Pancreas (tissue), 10 donors: ENCODE results near the gene NSG1. TPM values are rescaled to one million over a fixed set of nuclear protein-coding genes. Genes with fewer than 3 reads are reported as not detected.
A peak's percentile ranks its signal among the peaks of the same experiment; 100 is the strongest.

Experiments used
- ATAC-seq, 4 donors: fragments of 200-7000 bp; cut with Tn5 transposase; one replicate each; pipeline versions ENCODE4 v1.8.0 to v1.9.1; 2020; ENCODE audit warnings: mild to moderate bottlenecking in 4 of 4, moderate library complexity in 4 of 4
- DNase-seq, 6 donors: peaks; one replicate each; pipeline ENCODE4 v3.0.0-alpha.2; 2020
- FAIRE-seq: peaks from 2 replicates; lab custom pipeline; 2012; peaks lifted over from hg19 to GRCh38; lab: Jason Lieb, UNC
- H3K27ac ChIP-seq, 4 donors: fragments of 200-600 bp; sonication (generic); 1 replicate in 3 of 4; 2 replicates in 1 of 4; pipeline versions ENCODE4 v1.5.0 to v1.8.0; 2020
- H3K27me3 ChIP-seq, 4 donors: fragments of 200-600 bp; one replicate each; pipeline ENCODE4 v1.8.0; 2021
- H3K36me3 ChIP-seq, 3 donors: fragments of 200-600 bp; sonication (generic) in 1 of 3; one replicate each; pipeline versions ENCODE4 v1.5.0 to v1.8.0; 2020 to 2021
- H3K4me1 ChIP-seq, 3 donors: fragments of 200-600 bp; one replicate each; pipeline ENCODE4 v1.8.0; 2021
- H3K4me3 ChIP-seq, 4 donors: fragments of 200-600 bp; sonication (generic) in 2 of 4; one replicate each; pipeline versions ENCODE4 v1.5.0 to v1.8.0; 2020 to 2021
- H3K9me3 ChIP-seq, 4 donors: fragments of 200-600 bp; one replicate each; pipeline ENCODE4 v1.8.0; 2021
- CTCF ChIP-seq, 4 donors: fragments of 200-600 bp; sonication (generic) in 3 of 4; IDR thresholded peaks; one replicate each; pipeline versions ENCODE4 v1.5.0 to v1.8.0; 2021; ENCODE audit warnings: antibody characterized with exemption in 4 of 4
- WGBS, 2 donors: extraction: QIAGEN DNeasy Blood & Tissue Kit; methylation state at CpG; one replicate each; pipeline ENCODE4 v1.1.7; 2013; 5-methylcytosine and 5-hydroxymethylcytosine counted together
- intact Hi-C, 3 donors: fragments of 100-400 bp; cut with DNase I; formaldehyde crosslinking; loops; one replicate each; pipeline versions ENCODE4 v1.11.1 to v1.14.2; 2022
- polyA plus RNA-seq, 2 donors: library from polyadenylated mRNA; stranded (reverse); fragments of 200-250 nt; gene quantifications; one replicate each; pipeline ENCODE4 v1.2.3, GENCODE V29; 2013
- total RNA-seq, 6 donors: library from RNA; stranded (reverse); fragmentation: NEBNext Ultra II Directional in 4 of 6; extraction: Animal tissue kit (Norgen Biotek cat#: 25700) in 4 of 6; gene quantifications; one replicate each; pipeline versions ENCODE4 v1.2.1 to v1.2.4, GENCODE V29; 2021 to 2023
- donor health status: healthy with polysubstance abuse.
- donor health status: DM: no; HTN: no; CAD: no; lungs with moderate emphysema.
- donor health status: DM: no; HTN: no; CAD: no.
- donor health status: control.
- donor health status: control.
- donor health status: Bipolar disorder and iron deficiency.
- donor health status: DM: yes; HTN: yes; CAD: no.
- donor health status: DM: no; HTN: no; CAD: no.
- donor health status: DM: no; HTN: no; CAD: no.
- donor health status: DM: yes; HTN: yes; CAD: no.

Gene NSG1
- total and polyA plus RNA-seq, 8 donors: 0.28 to 10.1 (median 1.1) TPM

GRCh38 chr4:4411906-4412305, 25.0 kb downstream of the NSG1 start:
- Histone ChIP-seq H3K4me3 (no peak overlapping the region), H3K4me1 (no peaks in the 10 kb centered on the region), H3K27ac (no peak overlapping the region), H3K9me3 (no peaks in the 10 kb centered on the region), H3K36me3 (no peaks in the 10 kb centered on the region), H3K27me3 (no peaks in the 10 kb centered on the region)
- intact Hi-C loops: no loop called here
- TF ChIP-seq CTCF (IDR thresholded peaks at IDR 0.05): no peak
- 83 to 90% methylated on average over 15 of the region's 15 CpGs for WGBS, 2 donors
- FAIRE-seq (no peak), ATAC-seq (no peak), DNase-seq (peak in 2 of 6 donors; percentile 8 to 16)

DNA sequence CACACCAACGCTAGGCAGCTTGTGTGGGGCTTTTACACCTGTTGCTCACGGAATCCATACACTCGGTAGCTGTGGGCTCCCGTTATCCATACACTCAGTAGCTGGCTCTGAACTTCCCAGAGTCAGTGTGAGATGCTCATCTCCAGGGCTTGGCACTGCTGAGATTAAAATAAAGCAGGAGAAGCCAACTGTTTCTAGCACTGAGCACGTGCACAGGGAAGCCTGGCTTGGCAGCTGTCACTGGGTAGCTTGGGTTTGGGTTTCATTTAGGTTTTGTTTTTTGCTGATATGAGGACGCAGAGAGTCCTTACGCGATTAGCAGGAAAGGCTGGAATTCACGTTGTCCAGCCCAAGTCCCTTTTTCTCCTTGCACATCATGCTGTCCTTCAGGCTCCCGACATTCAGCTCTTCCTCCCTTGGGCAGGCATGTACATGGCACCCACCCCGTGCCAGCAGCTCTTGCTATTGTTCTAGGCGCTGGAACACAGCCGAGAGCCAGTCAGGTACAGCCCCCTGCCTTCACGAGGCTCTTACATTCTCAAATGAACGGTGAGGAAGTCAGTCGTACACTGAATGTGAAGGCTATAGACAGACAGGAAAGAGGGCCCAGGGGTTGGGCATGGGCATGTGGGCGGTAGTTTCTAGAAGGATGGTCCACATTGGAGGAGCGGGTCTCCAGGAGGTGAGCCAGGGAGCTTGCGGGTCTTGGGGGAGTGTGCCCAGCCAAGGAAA, 25.9 kb downstream of the NSG1 start:
- DNase-seq (peak in 2 of 6 donors; percentile 20 to 21), ATAC-seq (no peak), FAIRE-seq (no peak)
- Histone ChIP-seq H3K4me1 (no peaks in the 10 kb centered on the region), H3K9me3 (no peaks in the 10 kb centered on the region), H3K27me3 (no peaks in the 10 kb centered on the region), H3K27ac (no peak overlapping the region), H3K36me3 (no peaks in the 10 kb centered on the region), H3K4me3 (no peak overlapping the region)
- no peak for TF ChIP-seq CTCF (IDR thresholded peaks at IDR 0.05)
- WGBS, 2 donors: 80 to 81% methylated on average over 19 of the region's 19 CpGs
- intact Hi-C loops: no loop called here

DNA sequence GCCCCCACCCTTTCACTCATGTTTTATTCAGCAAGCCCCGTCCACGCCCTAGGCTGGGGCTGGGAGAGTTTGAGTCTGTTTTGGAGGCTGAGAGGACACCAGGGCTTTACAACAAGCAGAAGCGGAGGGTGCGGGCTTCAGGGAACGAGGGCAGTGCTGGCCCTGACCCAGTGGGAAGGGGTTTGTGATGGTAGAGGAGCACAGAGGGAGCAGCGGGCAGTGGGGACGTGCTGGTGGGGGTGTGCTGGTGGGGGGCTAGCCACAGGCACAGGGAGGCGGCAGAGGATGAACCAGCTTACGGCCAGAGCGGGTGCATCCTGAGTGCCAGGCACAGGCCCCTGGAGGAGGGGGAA, 26.4 kb downstream of the NSG1 start:
- no peak overlapping the region for H3K4me3 ChIP-seq
- intact Hi-C loops: no loop called here
- no peaks in the 10 kb centered on the region for H3K27me3 ChIP-seq
- no peaks in the 10 kb centered on the region for H3K9me3 ChIP-seq
- ATAC-seq: no peak
- no peak overlapping the region for H3K27ac ChIP-seq
- peaks cover 0 to 1% (median 0%) of the 10 kb centered on the region in 3 donors for H3K36me3 ChIP-seq
- peak in 1 of 6 donors; percentile 35 for DNase-seq
- no peak for TF ChIP-seq CTCF (IDR thresholded peaks at IDR 0.05)
- H3K4me1 ChIP-seq: no peaks in the 10 kb centered on the region
- no peak for FAIRE-seq
- WGBS, 2 donors: 86 to 87% methylated on average over 10 of the region's 10 CpGs

- no peak overlapping the region for H3K27ac ChIP-seq
- intact Hi-C loops: no loop called here
- no peaks in the 10 kb centered on the region for H3K4me1 ChIP-seq
- TF ChIP-seq CTCF (IDR thresholded peaks at IDR 0.05): no peak
- no peaks in the 10 kb centered on the region for H3K27me3 ChIP-seq
- H3K36me3 ChIP-seq: peaks cover 0 to 6% (median 2%) of the 10 kb centered on the region in 3 donors
- whole genome bisulfite sequencing, 2 donors: 86 to 89% methylated on average over 4 to 7 of the region's 7 CpGs
- no peak for FAIRE-seq
- DNase-seq: no peak
- no peak for ATAC-seq
- H3K4me3 ChIP-seq: no peak overlapping the region
- no peaks in the 10 kb centered on the region for H3K9me3 ChIP-seq
These were observed 26.9 kb downstream of the NSG1 start for GRCh38 chr4:4413806-4414205.

DNA sequence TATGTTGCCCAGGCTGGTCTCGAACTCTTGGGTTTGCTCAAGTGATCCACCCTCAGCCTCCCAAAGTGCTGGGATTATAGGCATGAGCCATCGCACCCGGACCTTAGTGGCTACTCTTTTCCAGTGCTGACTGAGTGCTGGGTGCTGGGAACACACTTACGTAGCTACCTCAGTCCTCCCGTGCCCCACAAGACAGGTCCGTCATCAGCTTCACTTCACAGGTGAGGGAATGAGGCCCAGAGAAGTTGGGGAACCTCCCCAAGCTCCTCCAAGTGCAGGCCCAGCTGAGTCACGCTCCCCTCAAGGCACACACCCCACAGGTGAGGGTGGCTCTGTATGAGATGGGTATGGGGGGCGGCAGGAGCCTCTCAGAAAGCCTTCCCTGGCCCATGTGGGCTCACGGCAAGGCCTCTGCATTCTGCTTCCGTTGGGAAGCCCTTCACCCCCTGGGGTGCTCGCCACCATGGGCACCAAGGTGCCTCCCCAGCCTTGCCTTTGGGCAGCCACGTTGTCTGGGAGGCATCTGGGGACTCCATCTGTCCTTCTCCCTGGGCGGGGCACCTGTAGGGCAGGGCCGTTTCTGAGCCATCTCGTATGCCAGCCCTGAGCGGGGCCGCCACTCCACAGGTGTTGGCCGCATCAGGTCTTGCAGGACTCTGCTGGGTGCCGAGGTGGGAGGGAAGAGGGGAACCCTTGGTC, 28.4 kb downstream of the NSG1 start:
- peaks cover 0 to 20% (median 13%) of the 10 kb centered on the region in 3 donors for H3K36me3 ChIP-seq
- H3K4me1 ChIP-seq: no peaks in the 10 kb centered on the region
- ATAC-seq (no peak), DNase-seq (peak in 2 of 6 donors; percentile 37 to 43), FAIRE-seq (no peak)
- intact Hi-C loops: no loop called here
- no peaks in the 10 kb centered on the region for H3K27me3 ChIP-seq
- no peak overlapping the region for H3K27ac ChIP-seq
- H3K4me3 ChIP-seq: no peak overlapping the region
- no peaks in the 10 kb centered on the region for H3K9me3 ChIP-seq
- 95 to 97% methylated on average over 19 of the region's 19 CpGs for WGBS, 2 donors
- no peak for TF ChIP-seq CTCF (IDR thresholded peaks at IDR 0.05)
